GM19193 (cell line): ENCODE measurements around the gene SV2B.

Experiments
- POLR2A ChIP-seq: IDR thresholded peaks from 4 replicates; pipeline ENCODE4 v1.6.1; 2011; ENCODE audit not compliant: insufficient read depth, insufficient read length; ENCODE audit errors: extremely low read depth

The SV2B gene

DNA sequence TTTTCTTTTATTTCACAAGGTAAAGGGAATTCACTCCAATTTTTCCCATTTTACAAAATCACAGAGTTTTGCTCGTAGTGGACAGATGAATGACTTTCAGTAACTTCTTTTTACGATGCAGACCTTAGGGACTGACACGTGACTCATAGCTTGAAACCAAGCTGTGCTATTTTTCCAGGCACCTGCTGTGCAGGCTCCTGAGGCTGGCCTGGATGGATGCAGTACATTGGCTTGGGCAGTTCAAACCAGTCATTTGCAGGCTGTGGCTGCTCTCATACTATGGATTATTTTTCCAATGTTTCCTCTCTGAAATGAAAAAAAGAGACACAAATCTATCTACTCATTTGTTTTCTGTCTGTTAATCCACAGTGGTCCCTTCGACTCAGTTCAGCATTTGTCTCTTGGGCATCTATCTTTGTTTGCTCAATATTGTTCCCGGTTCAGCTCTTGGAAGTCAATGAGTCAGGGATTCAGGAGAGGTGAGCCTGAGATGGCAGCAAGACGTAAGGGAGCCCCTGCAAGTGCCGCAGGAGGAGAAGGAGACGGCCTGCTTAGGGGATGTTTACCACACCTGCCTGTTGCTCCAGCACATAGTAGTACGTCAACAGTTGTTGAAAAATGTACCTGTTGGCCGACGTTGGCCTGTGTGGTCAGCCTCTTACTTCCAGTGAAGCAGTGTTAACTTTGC, 92.8 kb downstream of the SV2B start:
- TF ChIP-seq POLR2A, result no peak

DNA sequence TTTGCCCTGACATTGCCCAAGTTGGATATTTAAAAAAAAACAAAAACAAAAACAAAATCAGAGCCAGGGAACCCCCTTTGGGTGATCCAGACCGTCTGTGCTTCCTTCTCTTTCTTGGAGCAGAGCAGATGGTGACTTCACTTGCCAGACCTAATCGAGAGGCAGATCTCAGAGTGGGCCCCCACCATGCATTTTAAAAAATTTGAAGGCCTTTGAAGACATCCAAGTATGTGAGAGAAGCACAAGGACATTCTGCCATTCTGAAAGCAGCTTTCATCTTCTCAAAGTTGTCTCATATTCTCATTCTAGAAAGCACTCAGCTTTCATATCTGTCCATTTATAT, 93.3 kb downstream of the SV2B start:
- TF ChIP-seq POLR2A, result no peak

DNA sequence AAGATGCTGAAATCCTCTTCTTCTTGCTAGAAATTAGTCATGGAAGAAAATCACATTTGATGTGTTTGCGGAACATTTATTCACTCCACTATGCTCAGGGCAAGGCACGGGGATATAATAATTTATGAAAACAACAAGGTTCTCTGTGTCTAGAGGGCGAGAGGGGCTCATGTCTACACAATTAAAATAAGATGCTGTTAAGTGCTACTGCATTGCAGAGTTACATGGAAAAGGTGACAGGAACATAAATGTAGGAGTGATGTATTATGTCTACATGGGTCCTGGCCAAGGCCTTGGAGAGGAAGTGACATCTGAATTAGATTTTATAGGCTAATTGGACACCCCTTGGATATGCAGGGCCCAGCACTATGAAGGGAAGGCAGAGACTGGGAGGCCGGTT, 96.1 kb downstream of the SV2B start:
- TF ChIP-seq POLR2A, result no peak

DNA sequence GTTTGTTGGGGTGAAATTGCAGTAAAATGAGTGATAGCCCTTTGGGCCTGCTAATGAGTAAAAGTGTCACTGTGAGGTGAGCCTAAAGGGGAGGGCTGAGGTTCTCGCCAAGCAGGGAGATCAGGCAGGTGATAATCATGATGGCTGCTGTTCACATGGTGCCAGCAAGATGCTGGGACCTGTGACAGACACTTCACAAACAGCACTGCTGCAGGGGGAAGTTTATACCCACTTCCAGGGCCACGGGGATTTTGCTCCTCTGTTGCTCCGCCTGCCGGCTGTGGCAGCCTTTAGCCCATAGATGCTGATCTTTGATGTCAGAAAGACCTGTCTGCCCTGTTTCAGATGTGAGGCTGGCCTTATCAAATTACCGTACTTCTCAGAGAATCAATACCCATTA, 96.7 kb downstream of the SV2B start:
- TF ChIP-seq POLR2A, result no peak

DNA sequence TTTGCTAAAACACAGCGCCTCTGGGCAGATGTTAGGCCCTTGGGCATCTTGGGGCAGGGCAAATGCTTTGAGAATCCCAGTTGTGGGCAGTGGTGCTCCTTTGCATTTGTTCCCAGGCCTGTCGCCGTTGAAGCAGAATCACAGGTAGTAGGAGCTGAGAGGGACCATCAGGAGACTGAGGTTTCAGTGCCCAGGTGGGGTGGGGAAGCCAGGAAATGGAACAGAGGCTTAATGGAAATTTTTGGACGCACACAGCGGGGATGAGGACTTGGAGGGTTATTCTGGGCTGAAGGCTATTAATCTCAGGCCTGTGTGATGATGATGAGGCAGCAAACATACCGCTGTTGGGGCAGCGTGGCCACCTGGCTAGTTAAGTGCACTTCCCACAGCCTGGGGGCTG, 99.5 kb downstream of the SV2B start:
- no peak for TF ChIP-seq POLR2A

DNA sequence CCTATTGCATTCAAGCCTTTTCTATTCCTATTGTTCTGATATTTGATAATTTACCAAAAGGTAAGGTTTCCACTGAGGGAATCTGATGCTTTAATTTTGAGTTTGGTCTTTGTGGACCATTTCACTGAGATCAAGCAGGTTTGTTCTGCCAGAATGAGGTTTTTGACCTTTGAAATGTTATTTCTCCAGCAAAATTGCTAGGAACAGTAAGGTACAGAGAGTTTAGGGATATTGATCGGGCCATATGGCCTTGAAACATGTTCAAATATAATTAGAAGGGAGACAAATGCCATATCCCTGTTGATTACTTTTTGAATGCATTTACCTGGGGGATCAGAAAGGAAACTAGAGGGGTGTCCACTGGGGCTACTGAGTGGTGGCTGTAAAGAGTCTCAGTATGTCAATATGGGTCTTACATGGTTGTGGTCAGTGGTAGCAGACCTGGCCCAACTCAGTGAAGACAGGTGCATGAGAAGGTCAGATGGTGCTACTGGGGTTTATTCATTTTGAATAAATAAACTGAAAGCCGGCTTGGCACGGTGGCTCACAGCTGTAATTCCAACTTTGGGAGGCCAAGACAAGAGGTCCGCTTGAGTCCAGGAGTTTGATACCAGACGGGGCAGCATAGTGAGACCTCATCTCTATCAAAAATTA, 100.2 kb downstream of the SV2B start:
- TF ChIP-seq POLR2A, result no peak

DNA sequence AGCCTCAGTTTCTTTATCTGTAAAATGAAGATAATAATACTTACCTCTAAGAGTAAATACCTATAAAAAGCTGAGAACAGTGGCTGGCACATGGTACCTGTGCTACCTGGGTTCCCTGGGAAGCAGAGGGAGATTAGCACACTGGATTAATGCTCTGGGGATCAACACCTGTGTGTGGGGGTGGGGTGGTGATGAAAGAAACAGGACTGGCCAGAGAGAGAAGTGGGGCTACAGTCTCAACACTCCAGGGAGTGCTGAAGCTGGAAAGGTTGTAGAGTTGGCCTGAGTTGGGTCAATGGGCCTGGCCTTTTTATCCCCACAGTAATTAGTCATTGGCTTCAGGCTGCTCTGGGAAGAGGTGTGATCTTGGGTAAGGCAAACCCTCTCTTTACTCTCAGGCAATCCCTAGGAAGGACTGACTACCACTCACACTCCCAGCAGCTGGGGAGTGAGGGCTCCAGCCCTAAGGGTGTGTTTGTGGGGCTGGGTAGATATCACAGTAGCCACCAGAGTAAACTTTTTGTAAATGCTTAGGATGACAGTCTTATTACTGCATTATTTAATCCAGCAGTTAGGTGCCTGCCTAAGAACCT, 102.5 kb downstream of the SV2B start:
- no peak for TF ChIP-seq POLR2A

DNA sequence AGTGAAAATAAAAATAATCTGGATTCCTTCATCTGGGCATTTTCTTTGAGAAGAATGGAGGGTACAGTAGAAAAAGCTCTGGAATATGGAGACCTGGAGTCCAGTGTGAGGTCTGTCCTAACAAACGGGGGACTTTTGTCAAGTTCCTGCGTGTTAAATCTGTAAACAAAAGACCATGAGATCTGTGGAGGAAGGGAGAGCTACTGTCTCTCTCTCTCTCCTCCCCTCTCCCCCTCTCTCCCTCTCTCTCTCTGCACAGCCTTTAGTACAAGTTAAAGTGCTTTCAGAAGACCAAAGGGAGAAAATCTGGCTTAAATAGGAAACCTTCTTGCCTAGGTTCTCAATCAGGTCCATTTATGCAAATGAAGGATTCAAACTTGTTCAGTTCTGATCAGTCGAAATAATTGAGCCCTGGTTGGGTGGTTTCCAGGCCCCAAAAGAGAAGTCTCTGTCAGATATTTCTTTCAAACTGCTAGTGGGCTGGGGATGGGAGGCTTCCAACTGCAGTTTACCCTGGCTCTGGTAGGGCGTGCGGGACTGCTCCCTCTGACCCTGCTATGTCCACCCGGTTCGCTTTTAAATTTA, 103.7 kb downstream of the SV2B start:
- no peak for TF ChIP-seq POLR2A

DNA sequence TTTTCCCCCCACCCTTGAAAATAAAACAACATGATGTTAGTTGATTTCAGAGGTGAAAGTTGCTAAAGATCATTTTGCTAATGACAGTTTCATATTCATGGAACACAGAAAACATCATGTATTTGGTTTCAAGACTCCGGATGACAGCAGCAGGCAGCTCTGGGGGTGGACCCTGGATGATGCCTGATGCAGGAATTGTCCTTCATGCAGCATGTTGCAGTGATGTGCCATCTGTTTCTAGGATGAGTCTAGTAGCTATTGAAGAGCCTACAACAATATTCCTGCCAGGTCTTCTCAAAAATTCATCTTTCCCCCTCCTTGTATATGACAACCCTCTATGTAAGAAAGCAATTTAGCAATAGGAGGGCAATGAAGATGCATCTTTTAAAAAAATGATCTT, 108.3 kb downstream of the SV2B start:
- no peak for TF ChIP-seq POLR2A

DNA sequence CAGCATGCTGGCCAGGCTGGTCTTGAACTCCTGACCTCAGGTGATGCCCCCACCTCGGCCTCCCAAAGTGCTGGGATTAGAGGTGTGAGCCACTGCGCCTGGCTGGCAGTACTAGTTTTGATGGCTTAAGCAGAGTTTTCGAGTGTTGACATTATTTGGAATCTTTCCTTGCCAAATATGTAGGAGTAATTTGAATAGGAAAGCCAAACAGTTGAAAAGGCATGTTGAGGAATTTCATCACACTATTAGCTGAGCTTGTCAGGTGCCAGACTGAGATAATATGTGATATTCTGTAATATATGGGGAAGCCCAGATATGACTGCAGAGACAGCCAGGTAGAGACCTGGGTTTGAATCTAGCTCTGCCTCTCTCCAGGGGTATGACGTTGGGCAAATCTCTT, 109.3 kb downstream of the SV2B start:
- TF ChIP-seq POLR2A, result no peak

DNA sequence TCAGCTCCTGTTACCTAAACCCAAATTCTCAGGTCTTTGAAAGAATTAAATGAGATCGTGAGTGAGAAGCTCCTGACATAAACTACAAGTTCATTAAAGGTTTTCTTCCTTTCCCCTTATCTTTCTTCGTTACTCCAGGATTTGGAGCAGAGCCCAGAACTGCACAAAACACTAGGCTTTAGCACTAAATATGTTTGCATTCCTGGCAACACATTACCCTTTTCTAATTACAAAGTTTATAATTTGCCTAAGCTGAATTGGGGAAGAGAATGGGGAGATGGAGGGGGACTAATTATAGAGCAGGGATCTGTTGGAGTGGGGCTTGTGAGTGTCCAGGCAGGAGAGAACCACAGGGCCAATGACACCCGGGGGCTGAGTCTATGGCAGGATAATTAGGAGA, 109.7 kb downstream of the SV2B start:
- no peak for TF ChIP-seq POLR2A

DNA sequence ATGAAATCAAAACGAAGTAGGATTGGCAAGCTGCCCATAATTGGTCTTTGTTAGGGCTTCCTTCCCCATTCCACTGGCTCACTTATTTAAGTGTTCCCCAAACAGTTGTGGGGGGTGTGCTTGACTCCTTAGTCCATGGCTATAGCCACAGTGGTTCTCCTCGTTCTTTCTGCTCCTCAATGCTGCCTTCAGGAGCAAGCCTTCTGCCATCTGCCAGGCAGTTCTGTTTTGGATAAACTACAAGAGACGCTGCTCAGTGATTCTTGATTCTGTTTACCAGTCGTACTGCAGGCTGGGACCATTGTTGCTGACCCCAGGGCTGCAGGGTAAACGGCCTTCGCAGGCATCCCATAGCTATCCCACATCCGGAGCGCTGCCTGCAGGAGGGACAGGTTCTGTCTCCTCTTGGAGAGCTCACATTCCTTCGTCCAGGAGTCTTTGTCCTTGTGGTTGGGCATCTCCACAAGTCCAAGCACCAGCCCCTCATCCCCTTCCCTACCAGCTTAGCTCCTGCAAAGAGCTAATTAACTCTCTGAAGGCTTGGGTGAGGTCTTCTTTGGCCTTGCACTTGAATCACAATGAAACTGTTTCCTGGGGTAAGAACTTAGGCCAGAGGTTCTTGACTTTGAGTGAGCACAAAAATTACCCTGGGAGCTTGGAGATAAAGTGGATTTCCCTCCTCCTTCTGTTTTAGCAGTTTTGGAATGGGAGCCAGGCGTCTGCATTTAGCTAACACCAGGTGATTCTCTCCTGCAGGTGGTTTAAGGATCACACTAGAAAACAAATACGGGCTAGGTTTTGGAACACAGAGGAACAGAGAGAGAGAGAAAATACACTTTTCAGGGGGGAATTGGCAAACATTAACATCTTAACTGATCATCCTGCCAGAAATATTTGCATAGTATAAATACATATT, 114.9 kb downstream of the SV2B start:
- TF ChIP-seq POLR2A, result no peak

DNA sequence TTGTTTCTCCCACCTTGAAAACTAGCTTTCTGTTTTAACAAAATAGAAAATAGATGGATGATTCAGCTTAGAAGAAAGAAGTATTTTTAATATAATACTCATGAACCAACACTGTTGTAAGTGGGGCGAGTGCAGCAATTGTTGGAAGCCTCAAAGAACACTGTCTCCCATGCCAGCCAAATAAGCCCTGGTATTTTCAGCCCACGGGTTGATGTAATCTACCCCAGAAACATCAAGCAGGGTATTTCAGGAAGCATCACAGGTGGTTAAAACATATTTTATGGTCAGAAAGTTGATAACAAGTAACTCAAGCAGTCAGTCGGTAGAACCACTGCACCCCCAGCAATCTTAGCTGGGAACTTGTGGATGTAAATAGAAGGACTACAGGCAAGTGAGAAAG, 115.9 kb downstream of the SV2B start:
- TF ChIP-seq POLR2A, result no peak

DNA sequence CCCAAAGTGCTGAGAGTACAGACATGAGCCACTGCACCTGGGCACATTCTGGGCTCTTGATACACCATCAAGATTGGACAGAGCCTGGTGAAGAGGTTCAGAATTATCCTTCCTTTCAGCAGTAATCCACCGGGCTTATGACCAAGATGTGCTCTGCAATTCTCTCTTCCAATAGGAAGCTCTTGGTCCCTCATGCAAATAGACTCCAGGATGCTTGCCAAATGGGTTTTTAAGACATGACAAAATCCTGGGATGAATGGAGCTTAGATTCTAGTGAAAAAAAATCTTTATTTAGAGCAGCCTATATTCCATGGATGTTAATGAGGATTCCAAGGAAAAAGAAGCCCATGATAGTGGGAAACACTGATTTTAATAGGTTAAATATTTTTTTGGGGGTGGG, 119.1 kb downstream of the SV2B start:
- TF ChIP-seq POLR2A, result no peak

DNA sequence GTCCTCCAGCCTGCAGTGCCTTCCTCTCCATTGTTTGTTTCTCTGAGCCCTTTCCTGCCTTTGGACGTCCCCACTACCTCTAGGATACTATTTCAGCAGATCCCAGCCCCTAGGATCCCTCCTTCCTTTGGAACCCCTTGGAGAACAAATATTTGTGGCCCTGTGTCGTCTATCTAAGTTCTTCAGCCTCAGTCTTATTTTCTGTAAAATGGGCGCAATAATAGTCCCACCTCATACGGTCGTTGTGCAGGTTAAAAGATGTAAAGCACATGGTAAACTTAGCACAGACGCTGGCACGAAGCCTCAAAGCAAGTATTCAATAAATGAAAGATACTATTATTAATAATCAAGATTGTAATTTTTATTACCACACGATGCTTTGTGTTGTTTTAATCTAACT, 122.0 kb downstream of the SV2B start:
- no peak for TF ChIP-seq POLR2A

DNA sequence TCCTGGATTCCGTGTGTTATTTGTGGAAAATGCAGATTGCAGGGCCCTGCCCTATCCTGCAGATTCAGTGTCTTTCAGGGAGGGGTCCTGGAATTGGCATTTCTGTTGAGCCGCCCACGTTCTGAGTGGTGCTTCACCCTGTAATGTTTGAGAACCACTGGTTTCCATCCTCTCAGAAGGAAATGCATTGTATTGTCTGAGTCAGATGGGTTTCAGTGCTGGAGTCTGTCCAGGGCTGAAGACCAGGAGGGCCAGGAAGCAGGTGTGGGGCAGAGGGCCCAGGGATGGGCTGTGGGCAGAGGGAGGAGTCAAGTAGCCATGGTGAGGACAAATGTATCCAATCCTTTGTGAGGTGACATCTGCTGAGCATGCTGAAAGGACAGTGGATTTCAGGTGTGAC, 123.8 kb downstream of the SV2B start:
- no peak for TF ChIP-seq POLR2A

DNA sequence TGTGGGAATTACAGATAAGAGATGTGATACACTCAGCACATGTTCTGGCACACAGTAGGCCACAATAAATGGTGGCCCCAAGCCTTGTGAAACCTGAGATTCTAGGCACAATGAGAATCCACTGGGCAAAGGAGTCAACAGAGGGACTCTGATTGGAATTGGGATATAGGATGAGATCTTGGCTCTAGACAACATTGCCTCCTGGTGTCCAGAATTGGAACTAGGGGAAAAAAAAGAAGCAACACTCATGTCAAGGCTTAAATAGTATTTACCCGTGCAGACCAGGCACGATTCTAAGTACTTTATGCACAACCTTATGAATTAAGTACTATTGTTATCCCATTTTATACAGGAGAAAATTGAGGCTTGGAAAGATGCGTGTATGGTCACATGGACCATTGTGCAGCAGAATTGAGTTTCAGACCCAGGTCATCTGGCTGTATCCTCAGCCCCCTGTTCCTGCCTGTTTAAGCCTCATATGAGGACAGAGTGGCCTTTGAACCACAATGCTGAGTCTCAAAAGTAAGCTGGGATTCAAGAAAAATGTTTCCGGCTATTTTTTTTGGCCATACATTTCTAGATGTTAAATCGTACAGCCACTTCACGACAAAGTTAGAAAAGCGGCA, 124.8 kb downstream of the SV2B start:
- TF ChIP-seq POLR2A, result no peak
